AG10803 (cell line): ENCODE results near the gene ITM2B.
"Not testable (repeated sequence)": the region's sequence is repeated elsewhere in the genome, so short reads cannot be mapped to it uniquely, and the experiment has no call there.

ENCODE experiments used
- DNase-seq: peaks from one replicate; pipeline ENCODE4 v3.0.0; 2010; ENCODE audit warnings: low read depth
- H3K4me3 ChIP-seq: 2 replicates; pipeline ENCODE4 v1.5.1; 2011; ENCODE audit warnings: mild to moderate bottlenecking, low read length, control low read depth
- TF ChIP-seq, protein P1 (sequence below): conservative IDR thresholded peaks from 2 replicates; pipeline ENCODE4 v1.5.1; 2011; ENCODE audit warnings: mild to moderate bottlenecking, low read length, control low read depth, inconsistent platforms

The ITM2B gene

DNA sequence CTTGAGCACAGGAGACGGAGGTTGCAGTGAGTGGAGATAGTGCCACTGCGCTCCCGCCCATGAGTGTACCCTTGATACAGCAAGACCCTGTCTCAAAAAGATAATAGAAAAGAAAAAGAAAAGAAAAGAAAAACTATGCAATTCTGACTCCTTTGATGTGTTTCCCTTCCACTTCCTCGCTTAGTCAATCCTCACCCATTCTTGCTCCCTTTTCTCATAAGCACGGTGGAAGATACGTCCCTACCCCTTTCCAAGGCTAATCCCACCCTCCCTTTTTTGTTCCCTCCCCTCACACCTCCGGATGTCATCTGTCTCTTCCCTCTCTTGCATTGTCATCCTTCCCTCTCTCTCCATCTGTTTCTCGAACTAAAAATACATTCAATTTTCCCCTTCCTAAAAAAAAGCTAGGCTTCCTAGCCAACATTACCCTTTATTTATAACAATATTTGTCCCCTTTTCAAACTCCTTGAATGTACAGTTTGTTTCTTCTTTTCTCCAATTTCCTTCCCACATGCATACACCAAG, 40.5 kb upstream of the ITM2B start:
- no peak overlapping the region for H3K4me3 ChIP-seq
- no peak for DNase-seq
- TF ChIP-seq, protein P1, sequence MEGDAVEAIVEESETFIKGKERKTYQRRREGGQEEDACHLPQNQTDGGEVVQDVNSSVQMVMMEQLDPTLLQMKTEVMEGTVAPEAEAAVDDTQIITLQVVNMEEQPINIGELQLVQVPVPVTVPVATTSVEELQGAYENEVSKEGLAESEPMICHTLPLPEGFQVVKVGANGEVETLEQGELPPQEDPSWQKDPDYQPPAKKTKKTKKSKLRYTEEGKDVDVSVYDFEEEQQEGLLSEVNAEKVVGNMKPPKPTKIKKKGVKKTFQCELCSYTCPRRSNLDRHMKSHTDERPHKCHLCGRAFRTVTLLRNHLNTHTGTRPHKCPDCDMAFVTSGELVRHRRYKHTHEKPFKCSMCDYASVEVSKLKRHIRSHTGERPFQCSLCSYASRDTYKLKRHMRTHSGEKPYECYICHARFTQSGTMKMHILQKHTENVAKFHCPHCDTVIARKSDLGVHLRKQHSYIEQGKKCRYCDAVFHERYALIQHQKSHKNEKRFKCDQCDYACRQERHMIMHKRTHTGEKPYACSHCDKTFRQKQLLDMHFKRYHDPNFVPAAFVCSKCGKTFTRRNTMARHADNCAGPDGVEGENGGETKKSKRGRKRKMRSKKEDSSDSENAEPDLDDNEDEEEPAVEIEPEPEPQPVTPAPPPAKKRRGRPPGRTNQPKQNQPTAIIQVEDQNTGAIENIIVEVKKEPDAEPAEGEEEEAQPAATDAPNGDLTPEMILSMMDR, result no peak

DNA sequence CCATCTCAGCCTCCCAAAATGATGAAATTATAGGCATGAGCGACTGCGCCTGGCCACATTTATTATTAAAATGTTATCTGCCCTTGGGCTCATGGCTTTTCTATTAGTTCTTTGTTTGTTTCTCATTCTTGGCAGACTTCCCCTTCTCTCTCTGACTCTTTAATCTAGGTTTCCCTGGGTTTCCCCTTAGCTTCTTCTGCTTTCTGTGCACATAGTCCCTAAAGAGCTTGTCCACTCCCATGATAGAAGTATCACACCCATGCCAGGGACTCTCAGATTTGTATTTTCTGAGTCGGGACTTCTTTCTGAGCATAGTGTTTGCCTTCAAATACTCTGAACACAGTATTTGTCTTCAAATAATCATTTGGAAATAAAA, 38.6 kb upstream of the ITM2B start:
- TF ChIP-seq, protein P1, result no peak
- no peak for DNase-seq
- H3K4me3 ChIP-seq, result no peak overlapping the region

DNA sequence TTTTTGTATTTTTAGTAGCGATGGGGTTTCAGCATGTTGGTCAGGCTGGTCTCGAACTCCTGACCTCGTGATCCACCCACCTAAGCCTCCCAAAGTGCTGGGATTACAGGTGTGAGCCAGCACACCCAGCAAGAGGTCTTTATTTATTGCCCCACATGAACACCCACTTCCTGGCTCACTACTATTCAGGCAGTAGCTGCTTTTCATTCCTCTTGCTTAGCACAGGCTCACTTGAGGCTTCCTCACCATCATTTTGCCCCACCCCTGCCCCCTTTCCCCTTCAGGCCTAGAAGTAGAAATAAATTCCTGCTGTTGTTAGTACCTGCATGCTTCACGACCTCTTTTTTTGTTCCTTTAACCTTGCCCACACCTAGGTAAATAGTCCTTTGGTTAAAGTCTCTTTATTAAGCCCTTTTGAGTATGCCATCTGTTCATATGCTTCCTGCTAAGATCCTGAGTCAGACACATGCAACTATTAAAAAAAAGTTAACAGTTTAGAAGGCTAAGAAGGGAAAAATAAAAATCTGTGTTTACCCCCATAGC, 33.5 kb upstream of the ITM2B start:
- TF ChIP-seq, protein P1, result no peak
- H3K4me3 ChIP-seq, result no peak overlapping the region

DNA sequence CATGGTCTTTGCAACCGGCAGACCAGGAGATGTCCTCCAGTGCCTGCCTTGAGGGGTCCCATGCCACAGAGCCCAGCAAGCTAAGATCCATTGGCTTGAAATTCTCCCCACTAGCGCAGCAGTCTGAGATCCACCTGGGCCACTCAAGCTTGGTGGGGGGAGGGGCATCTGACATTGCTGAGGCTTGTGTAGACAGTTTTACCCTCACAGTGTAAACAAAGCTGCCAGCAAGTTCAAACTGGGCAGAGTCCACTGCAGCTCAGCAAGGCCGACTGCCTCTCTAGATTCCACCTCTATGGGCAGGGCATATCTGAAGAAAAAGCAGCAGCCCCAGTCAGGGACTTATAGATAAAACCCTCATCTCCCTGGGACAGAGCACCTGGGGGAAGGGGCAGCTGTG, 32.0 kb upstream of the ITM2B start:
- TF ChIP-seq, protein P1, result no peak
- no peak overlapping the region for H3K4me3 ChIP-seq
- no peak for DNase-seq

More for the DNA sequence above, 33.5 kb upstream of the ITM2B start:
- no peak for DNase-seq

DNA sequence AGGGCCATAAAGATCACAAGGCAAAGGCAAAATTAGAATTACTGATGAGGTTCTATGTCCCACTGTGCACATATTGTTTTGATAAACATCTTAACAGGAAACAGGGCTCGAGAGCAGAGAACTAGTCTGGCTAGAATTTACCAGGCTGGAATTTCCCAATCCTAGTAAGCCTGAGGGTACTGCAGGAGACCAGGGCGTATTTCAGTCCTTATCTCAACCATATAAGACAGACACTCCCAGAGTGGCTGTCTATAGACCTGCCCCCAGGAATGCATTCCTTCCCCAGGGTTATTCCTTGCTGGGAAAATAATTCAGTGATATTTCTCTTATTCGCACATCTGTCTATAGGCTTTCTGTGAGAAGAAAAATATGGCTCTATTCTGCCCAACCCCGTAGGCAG, 25.8 kb upstream of the ITM2B start:
- not testable (repeated sequence) for DNase-seq, H3K4me3 ChIP-seq

DNA sequence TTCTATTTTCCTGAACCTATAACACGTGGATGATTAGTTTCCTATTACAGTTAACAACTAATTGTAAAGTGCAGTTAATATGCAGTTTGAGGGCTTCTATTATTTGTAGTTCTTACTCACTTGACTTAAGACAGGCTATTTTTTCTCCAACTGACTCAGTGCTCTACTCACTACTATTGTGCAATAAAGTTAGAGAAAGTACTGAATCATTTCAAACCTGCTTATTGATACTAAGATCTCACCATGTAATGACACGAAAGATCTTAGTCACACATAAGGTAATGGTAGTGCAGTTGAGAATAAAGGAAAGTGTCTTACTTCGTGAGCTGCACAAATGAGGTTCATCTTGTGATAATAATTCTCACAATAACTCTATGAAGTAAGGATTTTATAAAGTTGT, 22.8 kb upstream of the ITM2B start:
- no peak overlapping the region for H3K4me3 ChIP-seq
- peak; percentile 71 for DNase-seq
- TF ChIP-seq, protein P1, result no peak

DNA sequence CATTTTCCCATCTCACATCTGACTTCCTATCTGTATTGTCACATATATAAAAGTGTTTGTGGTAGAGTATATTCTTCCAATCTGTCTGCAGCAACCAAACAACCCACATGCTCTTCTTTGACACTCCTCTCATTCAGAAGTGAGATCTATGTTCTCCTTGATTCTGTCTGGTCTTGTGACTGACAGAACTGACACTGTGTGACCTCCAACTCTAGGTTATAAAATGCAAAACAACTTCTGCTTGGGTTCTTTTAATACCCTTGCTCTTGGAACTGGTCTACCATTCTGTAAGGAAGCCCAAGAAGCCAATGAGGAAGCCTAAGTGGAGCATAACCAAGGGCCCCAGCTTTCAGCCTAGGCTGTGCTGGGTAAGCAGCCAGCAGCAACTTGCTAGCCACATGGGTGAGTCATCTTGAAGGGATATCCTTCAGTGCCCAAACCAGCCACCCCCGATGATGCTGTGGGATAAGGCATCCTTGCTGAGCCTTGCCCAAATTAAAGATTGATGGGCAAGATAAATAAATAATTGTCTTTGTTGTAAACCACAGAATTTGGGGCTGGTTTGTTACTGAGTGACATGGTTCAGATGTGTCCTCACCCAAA, 18.4 kb upstream of the ITM2B start:
- TF ChIP-seq, protein P1, result no peak
- DNase-seq, result no peak
- H3K4me3 ChIP-seq, result no peak overlapping the region

DNA sequence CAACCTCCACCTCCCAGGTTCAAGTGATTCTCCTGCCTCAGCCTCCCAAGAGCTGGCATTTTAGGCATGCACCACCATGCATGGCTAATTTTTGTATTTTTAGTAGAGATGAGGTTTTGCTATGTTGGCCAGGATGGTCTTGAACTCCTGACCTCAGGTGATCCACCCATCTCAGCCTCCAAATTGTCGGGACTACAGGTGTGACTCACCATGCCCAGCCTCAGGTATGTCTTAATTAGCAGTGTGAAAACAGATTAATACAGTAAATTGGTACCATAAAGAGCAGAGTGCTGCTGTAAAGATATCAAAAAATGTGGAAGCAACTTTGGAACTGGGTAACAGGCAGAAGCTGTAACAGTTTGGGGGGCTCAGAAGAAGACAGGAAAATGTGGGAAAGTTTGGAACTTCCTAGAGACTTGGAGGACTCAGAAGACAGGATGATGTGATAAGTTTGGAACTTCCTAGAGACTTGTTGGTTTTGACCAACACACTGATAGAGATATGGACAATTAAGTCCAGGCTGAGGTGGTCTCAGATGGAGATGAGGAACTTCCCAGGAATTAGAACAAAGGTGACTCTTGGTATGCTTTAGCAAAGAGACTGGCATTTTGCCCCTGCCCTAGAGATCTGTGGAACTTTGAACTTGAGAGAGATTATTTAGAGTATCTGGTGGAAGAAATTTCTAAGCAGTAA, 17.3 kb upstream of the ITM2B start:
- H3K4me3 ChIP-seq, result not testable (repeated sequence)

More for the DNA sequence above, 17.3 kb upstream of the ITM2B start:
- DNase-seq, result not testable (repeated sequence)
